Neutrophil (primary cell): ENCODE results near the gene POLR2I.

Source experiments
- H3K27ac ChIP-seq: fragments of 200-600 bp; sonication (generic); 2 replicates; pipeline ENCODE4 v1.5.1; 2016; ENCODE audit warnings: mild to moderate bottlenecking, moderate library complexity
- H3K27me3 ChIP-seq: fragments of 200-600 bp; sonication (generic); 2 replicates; pipeline ENCODE4 v1.6.0; 2016; ENCODE audit warnings: mild to moderate bottlenecking
- H3K36me3 ChIP-seq: fragments of 200-600 bp; sonication (generic); 2 replicates; pipeline ENCODE4 v1.5.1; 2017
- H3K4me1 ChIP-seq, 2 experiments: fragments of 200-600 bp in 1 of 2; sonication (generic) in 1 of 2; 1 replicate in 1 of 2; 2 replicates in 1 of 2; pipeline versions ENCODE4 v1.5.1 to v1.6.1; 2013 to 2016; ENCODE audit warnings: low read depth in 1 of 2, low read length in 1 of 2, mild to moderate bottlenecking in 1 of 2, moderate library complexity in 1 of 2; ENCODE audit not compliant: control insufficient read depth in 1 of 2, insufficient read depth in 1 of 2
- H3K4me3 ChIP-seq, 2 experiments: fragments of 200-600 bp in 1 of 2; sonication (generic) in 1 of 2; 1 replicate in 1 of 2; 2 replicates in 1 of 2; pipeline ENCODE4 v1.5.1; 2013 to 2016; ENCODE audit warnings: low read depth in 1 of 2, low read length in 1 of 2, mild to moderate bottlenecking in 1 of 2, moderate library complexity in 1 of 2
- H3K9me3 ChIP-seq: fragments of 200-600 bp; sonication (generic); 2 replicates; pipeline ENCODE4 v1.5.1; 2016
- TF ChIP-seq, protein P1 (sequence below): fragments of 200-600 bp; sonication (generic); IDR thresholded peaks from 2 replicates; pipeline ENCODE4 v1.5.1; 2016; ENCODE audit warnings: antibody characterized with exemption

The POLR2I gene

DNA sequence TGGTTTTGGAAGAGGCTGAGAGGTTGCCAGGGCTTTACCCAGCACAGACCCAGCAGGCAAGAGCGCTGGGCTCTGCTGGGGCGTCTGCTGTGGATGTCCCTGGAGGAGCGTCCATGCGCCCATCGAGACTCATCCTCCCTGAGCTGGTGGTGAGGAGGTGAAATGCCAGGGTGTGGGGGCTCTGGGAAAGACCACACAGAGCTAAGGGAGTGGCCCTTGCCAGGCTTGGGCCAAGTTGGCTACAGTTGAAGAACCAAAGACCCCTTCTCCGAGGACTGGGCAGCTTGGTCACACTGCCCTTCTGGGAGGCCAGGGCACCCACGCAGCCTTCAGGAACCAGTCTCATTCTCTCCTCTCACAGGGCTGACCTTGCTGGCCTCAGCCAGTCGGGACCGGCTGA lies 28.3 kb downstream of the POLR2I start:
- Histone ChIP-seq H3K4me3 (no peak overlapping the region), H3K36me3 (peaks cover 92% of the 10 kb centered on the region), H3K9me3 (no peaks in the 10 kb centered on the region), H3K27ac (no peak overlapping the region), H3K4me1 (no peaks in the 10 kb centered on the region), H3K27me3 (no peaks in the 10 kb centered on the region)
- TF ChIP-seq, protein P1, sequence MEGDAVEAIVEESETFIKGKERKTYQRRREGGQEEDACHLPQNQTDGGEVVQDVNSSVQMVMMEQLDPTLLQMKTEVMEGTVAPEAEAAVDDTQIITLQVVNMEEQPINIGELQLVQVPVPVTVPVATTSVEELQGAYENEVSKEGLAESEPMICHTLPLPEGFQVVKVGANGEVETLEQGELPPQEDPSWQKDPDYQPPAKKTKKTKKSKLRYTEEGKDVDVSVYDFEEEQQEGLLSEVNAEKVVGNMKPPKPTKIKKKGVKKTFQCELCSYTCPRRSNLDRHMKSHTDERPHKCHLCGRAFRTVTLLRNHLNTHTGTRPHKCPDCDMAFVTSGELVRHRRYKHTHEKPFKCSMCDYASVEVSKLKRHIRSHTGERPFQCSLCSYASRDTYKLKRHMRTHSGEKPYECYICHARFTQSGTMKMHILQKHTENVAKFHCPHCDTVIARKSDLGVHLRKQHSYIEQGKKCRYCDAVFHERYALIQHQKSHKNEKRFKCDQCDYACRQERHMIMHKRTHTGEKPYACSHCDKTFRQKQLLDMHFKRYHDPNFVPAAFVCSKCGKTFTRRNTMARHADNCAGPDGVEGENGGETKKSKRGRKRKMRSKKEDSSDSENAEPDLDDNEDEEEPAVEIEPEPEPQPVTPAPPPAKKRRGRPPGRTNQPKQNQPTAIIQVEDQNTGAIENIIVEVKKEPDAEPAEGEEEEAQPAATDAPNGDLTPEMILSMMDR: no peak

DNA sequence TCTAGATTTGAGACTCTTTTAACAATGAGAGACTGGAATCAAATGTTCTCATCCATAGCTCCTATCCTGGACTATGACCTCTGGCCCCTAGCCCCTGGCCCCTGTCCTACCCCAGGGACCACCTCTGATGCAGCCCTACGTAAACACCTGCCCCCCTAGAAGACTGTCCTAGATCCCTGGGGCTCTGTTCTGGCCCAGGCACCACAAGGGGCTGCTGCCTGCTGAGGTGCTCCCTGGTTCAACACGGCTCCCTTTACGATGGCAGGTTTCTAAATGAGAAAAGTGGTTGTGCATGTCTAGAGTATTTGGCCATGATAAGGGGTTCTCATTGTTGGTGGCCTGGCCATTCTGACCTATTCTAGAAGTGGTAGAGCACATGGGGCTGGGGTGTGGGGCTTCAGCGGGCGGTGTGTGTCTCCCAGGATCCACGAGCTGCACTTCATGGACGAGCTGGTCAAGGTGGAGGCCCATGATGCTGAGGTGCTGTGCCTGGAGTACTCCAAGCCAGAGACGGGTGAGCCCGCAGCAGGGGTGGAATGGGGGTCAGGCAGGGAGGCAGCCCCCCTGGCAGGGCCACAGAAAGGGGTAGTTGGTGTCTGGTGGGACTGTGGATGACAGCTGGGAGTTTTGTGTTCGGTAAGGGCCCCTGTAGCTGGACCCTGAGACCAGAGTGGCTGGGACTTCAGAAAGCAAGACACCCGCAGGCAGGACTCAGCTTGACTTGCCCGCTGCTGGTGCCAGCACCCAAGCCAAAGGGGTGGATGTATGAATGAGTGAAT lies 30.3 kb downstream of the POLR2I start:
- Histone ChIP-seq H3K4me3 (no peak overlapping the region), H3K27me3 (no peaks in the 10 kb centered on the region), H3K36me3 (peaks cover 78% of the 10 kb centered on the region), H3K4me1 (no peaks in the 10 kb centered on the region), H3K9me3 (no peaks in the 10 kb centered on the region), H3K27ac (no peak overlapping the region)
- TF ChIP-seq, protein P1: no peak

DNA sequence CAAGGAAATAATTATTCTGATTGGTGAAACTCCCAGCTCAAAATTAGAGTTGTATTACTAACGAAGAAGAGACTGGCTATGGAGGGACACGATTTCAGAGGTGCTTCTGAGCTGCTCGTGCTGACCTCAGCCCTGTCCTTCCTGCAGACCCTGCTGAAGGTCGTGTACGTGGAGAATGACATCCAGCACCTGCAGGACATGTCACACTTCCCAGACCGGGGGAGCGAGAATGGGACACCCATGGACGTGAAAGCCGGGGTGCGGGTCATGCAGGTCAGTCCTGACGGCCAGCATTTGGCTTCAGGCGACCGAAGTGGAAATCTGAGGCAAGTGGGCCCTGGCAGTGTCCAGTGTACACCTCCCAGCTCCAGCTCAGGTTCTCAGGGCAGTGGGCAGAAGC lies 31.8 kb downstream of the POLR2I start:
- H3K4me3 ChIP-seq: no peak overlapping the region
- no peaks in the 10 kb centered on the region for H3K9me3 ChIP-seq
- H3K36me3 ChIP-seq: peaks cover 63% of the 10 kb centered on the region
- no peaks in the 10 kb centered on the region for H3K27me3 ChIP-seq
- TF ChIP-seq, protein P1: no peak
- H3K27ac ChIP-seq: no peak overlapping the region
- no peaks in the 10 kb centered on the region for H3K4me1 ChIP-seq

DNA sequence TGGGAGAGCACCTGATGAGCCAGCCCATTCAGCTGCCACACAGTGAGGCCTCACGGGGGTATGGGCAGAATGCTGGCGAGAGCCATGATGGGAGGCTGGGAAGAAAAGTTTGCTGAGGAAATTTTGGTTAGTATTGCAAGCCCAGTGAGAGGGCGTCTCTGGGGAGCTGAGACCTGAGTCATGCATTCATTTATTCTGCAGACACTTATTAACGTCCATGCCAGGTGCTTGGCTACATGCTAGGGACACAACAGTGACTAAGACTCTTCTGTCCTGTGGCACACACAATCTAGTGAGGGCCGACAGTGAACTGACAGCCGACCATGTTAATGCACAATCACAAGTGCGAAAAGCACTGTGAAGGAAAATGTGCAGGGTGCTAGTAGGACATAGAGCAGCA lies 32.8 kb downstream of the POLR2I start:
- Histone ChIP-seq H3K27ac (no peak overlapping the region), H3K4me3 (no peak overlapping the region), H3K4me1 (no peaks in the 10 kb centered on the region), H3K9me3 (no peaks in the 10 kb centered on the region), H3K36me3 (peaks cover 63% of the 10 kb centered on the region), H3K27me3 (no peaks in the 10 kb centered on the region)
- TF ChIP-seq, protein P1: no peak

DNA sequence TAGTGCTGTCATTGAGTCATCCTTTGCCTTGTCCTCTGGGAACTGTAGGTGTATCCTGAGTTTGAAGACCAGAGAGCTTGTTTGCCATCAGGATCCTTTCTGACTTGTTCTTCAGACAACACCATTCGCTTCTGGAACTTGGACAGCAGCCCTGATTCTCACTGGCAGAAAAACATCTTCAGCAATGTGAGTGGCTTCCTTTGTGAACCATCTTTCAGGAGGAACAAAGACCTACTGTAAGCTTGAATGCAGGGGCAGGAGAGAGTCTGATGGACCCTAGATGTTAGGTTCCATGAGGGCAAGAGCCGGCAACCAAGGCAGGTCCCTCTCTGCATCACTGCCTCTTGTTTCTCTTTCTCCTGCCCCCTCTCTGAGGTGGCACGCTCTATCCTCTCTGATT lies 33.3 kb downstream of the POLR2I start:
- Histone ChIP-seq H3K27me3 (no peaks in the 10 kb centered on the region), H3K27ac (no peak overlapping the region), H3K36me3 (peaks cover 58% of the 10 kb centered on the region), H3K4me1 (no peaks in the 10 kb centered on the region), H3K9me3 (no peaks in the 10 kb centered on the region), H3K4me3 (no peak overlapping the region)
- TF ChIP-seq, protein P1: no peak
